Measurements from ENCODE around the gene DLX1. TPM values are rescaled to one million over a fixed set of nuclear protein-coding genes. Genes with fewer than 3 reads are reported as not detected.
"Not testable (repeated sequence)": the region's sequence is repeated elsewhere in the genome, so short reads cannot be mapped to it uniquely, and the experiment has no call there.

DLX1 gene
- total RNA-seq, 1 experiment from 2014 or later: 0.87 TPM

DNA sequence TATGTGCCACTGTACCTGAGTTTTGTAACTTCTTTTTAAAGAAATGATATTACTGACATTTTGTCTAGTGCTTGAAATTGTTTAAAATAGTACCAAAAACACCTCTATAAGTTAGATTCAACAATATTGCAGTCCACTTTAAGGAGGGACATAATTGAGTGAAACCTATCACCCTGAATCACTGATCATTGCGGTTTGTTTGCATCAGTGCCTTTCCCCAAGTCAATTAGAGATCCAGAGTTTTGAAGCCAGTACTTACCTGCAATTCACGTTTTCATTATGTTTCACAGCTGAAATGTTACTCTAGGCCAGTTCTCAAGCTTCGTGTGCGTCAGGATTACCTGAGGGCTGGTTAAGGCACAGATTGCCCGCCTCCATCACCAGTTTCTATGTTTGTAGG is 26.6 kb upstream of the DLX1 start:
- H3F3A ChIP-seq (ENCODE audit: insufficient read depth, low read depth): no peaks in the 10 kb centered on the region
- no peak overlapping the region for H3K27ac ChIP-seq
- no peaks in the 10 kb centered on the region for H3K9me3 ChIP-seq (ENCODE audit: insufficient read depth, low read depth)
- H3K4me3 ChIP-seq: no peak overlapping the region
- no peak for DNase-seq
- TF ChIP-seq CTCF (conservative IDR thresholded peaks at IDR 0.05) (no peak), EZH2 (IDR thresholded peaks at IDR 0.05; ENCODE audit: low read depth) (no peak)
- intact Hi-C loops (cut with micrococcal nuclease; ENCODE audit: unreplicated experiment): no loop called here
- H3K9me2 ChIP-seq (ENCODE audit: insufficient read depth): no peaks in the 10 kb centered on the region
- no peaks in the 10 kb centered on the region for H3K4me1 ChIP-seq (replicated peaks; ENCODE audit: insufficient read depth)
- H3K79me2 ChIP-seq (ENCODE audit: low read depth): no peaks in the 10 kb centered on the region
- BruUV-seq (replicated peaks): no TSS peak
- no peak overlapping the region for H3K4me2 ChIP-seq
- no peak overlapping the region for H2AFZ ChIP-seq
- no peaks in the 10 kb centered on the region for H3K36me3 ChIP-seq (ENCODE audit: low read depth)
- no peaks in the 10 kb centered on the region for H3K27me3 ChIP-seq (ENCODE audit: insufficient read depth, low read depth)
- ChIA-PET CTCF (interaction anchor here (0.7 kb wide), 1 partner anchor 1010 kb away, joined by 6 read pairs; no protein-coding TSS in a partner anchor), POLR2A (ENCODE audit: unreplicated experiment) (interaction anchor here (0.7 kb wide), 1 partner anchor 20 kb away, joined by 7 read pairs; no protein-coding TSS in a partner anchor)
- H4K20me1 ChIP-seq (ENCODE audit: insufficient read depth): no peaks in the 10 kb centered on the region

- H2AFZ ChIP-seq; H3K9me3 ChIP-seq (ENCODE audit: insufficient read depth, low read depth); H4K20me1 ChIP-seq (ENCODE audit: insufficient read depth); H3K79me2 ChIP-seq (ENCODE audit: low read depth); H3F3A ChIP-seq (ENCODE audit: insufficient read depth, low read depth); H3K4me2 ChIP-seq; H3K4me3 ChIP-seq; H3K9me2 ChIP-seq (ENCODE audit: insufficient read depth); H3K27me3 ChIP-seq (ENCODE audit: insufficient read depth, low read depth); H3K27ac ChIP-seq; DNase-seq; H3K36me3 ChIP-seq (ENCODE audit: low read depth); H3K4me1 ChIP-seq (replicated peaks; ENCODE audit: insufficient read depth); BruUV-seq (replicated peaks); intact Hi-C loops (cut with micrococcal nuclease; ENCODE audit: unreplicated experiment); POLR2A ChIA-PET (ENCODE audit: unreplicated experiment): not testable (repeated sequence)
- CTCF ChIA-PET: interaction anchor here (0.5 to 0.6 kb wide), 3 partner anchors 19 to 979 kb away, joined by 3 to 6 read pairs (median 4); no protein-coding TSS in a partner anchor
Observed at GRCh38 chr2:172060118-172060517, 25.2 kb upstream of the DLX1 start.

- intact Hi-C loops (cut with micrococcal nuclease; ENCODE audit: unreplicated experiment): no loop called here
- Histone ChIP-seq H3K36me3 (ENCODE audit: low read depth) (0 out of 2 replicates have a peak, but pooled peaks cover 10% of the 10 kb centered on the region), H3K27me3 (ENCODE audit: insufficient read depth, low read depth) (no peaks in the 10 kb centered on the region), H3K79me2 (ENCODE audit: low read depth) (no peaks in the 10 kb centered on the region), H3K9me3 (ENCODE audit: insufficient read depth, low read depth) (no peaks in the 10 kb centered on the region), H3K4me3 (no peak overlapping the region), H3F3A (ENCODE audit: insufficient read depth, low read depth) (no peaks in the 10 kb centered on the region), H3K4me2 (no peak overlapping the region), H2AFZ (no peak overlapping the region), H3K27ac (no peak overlapping the region), H3K9me2 (ENCODE audit: insufficient read depth) (no peaks in the 10 kb centered on the region), H4K20me1 (ENCODE audit: insufficient read depth) (no peaks in the 10 kb centered on the region), H3K4me1 (replicated peaks; ENCODE audit: insufficient read depth) (no peaks in the 10 kb centered on the region)
- POLR2A ChIA-PET (ENCODE audit: unreplicated experiment): no interaction called here
- no peak for TF ChIP-seq CTCF (conservative IDR thresholded peaks at IDR 0.05)
- TF ChIP-seq EZH2 (IDR thresholded peaks at IDR 0.05; ENCODE audit: low read depth): no peak
- CTCF ChIA-PET: no interaction called here
- no peak for DNase-seq
- no TSS peak for BruUV-seq (replicated peaks)
Observed at GRCh38 chr2:172062402-172063004, 22.8 kb upstream of the DLX1 start.

- no peaks in the 10 kb centered on the region for H3K27me3 ChIP-seq (ENCODE audit: insufficient read depth, low read depth)
- H3K4me1 ChIP-seq (replicated peaks; ENCODE audit: insufficient read depth): no peaks in the 10 kb centered on the region
- BruUV-seq (replicated peaks): no TSS peak
- no peak overlapping the region for H2AFZ ChIP-seq
- no peaks in the 10 kb centered on the region for H3K9me3 ChIP-seq (ENCODE audit: insufficient read depth, low read depth)
- H3K4me2 ChIP-seq: no peak overlapping the region
- no peaks in the 10 kb centered on the region for H3K79me2 ChIP-seq (ENCODE audit: low read depth)
- no peak for DNase-seq
- no peaks in the 10 kb centered on the region for H3K9me2 ChIP-seq (ENCODE audit: insufficient read depth)
- ChIA-PET POLR2A (ENCODE audit: unreplicated experiment) (no interaction called here), CTCF (no interaction called here)
- no peak for TF ChIP-seq CTCF (conservative IDR thresholded peaks at IDR 0.05)
- no peak for TF ChIP-seq EZH2 (IDR thresholded peaks at IDR 0.05; ENCODE audit: low read depth)
- H3F3A ChIP-seq (ENCODE audit: insufficient read depth, low read depth): no peaks in the 10 kb centered on the region
- intact Hi-C loops (cut with micrococcal nuclease; ENCODE audit: unreplicated experiment): no loop called here
- H3K36me3 ChIP-seq (ENCODE audit: low read depth): 0 out of 2 replicates have a peak, but pooled peaks cover 10% of the 10 kb centered on the region
- H4K20me1 ChIP-seq (ENCODE audit: insufficient read depth): no peaks in the 10 kb centered on the region
- H3K4me3 ChIP-seq: no peak overlapping the region
- no peak overlapping the region for H3K27ac ChIP-seq
Observed at GRCh38 chr2:172063446-172063845, 21.9 kb upstream of the DLX1 start.

All from PC-9 (cell line).